ENCODE data around the gene EXOC6B.
"Not testable (repeated sequence)": the region's sequence is repeated elsewhere in the genome, so short reads cannot be mapped to it uniquely, and the experiment has no call there.

The EXOC6B gene

GRCh38 chr2:72678024-72678423 is 147.8 kb downstream of the EXOC6B start:
- no peak for DNase-seq (ENCODE audit: low spot score)

DNA sequence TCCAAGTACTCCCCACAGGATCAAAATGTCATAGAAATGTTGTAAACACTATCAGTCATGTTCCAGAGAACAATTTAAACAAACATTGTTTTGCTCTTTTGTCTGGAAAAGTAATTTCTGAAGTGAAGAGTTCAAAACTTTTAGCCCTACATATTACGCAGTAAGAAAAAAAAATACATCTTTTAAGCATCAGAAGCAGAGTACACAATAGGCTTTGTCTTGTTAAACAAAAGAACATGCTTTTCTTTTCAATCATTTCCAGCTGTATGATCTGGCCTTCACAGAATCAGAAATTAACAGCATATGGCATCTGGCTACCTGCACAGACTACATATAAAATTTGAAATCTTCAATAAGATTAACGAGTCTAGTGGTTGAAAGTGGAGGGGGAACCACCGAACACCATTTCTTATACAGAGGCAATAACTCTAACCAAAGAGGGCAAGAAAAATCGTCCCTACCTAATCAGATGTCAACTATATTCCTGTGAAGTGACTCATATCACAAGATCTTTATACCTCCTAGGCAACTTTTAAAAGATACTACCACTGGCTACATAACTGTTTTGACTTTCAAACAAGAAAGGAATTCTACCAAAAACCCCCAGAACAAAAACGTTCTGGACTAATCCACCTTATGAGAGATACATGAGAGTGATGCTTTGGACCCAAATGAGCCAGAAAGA is 149.3 kb downstream of the EXOC6B start:
- DNase-seq (ENCODE audit: low spot score), result no peak

DNA sequence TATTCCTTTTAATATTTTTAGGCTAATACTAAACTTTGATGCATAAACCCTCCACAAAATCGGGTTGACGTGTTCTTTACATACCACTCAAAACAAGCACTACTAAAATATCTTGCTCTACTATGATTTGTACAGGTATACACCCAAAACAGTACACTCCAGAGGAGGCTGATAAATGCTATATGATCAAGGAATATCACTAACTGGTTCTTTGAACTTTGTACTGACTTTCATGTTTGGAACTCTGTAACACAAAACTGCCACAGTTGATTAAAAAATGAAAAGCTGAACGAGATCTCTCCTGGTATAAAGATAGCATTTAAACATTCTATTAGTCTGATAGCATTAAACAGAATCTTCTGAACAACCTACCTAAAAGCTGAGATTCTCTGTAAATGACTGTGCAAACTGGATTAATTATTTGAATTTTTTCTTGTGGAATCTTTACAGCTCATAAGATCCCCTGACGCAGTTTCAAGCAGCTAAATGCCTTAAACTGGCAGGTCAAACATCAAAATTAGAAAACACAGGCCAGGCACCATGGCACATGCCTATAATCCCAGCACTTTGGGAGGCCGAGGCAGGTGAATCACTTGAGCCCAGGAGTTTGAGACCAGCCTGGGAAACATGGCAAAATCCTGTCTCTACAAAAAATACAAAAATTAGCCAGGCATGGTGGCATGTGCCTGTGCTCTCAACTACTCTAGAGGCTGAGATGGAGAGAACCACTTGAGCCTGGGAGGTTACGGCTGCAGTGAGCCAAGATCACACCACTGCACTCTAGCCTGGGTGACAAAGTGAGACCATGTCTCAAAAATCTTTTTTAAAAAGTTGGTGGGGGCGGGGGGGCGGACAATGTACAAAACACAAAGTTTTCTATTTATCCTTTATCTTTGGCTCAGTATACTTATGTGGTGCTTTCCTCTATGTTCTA is 150.6 kb downstream of the EXOC6B start:
- no peak for DNase-seq (ENCODE audit: low spot score)

DNA sequence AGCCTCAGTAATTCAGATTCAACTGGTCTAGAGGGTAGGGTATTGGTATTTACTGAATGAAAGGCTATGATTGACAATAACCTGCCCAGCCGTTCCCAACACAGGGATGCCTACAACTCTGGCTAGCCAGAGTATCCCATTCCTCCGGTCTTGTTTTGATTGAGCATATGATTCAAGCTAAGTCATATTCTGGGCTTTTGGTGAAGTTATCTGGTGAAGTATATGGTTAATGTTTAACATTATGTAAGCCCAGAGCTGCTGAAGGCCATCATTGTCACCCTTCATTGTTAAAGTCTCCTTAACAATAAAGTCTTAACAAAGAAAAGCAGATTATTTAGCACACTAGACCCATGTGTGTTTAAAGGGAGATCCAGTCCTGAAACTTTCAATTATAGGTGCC is 152.6 kb downstream of the EXOC6B start:
- DNase-seq (ENCODE audit: low spot score), result no peak

- DNase-seq (ENCODE audit: low spot score), result no peak
Observed at GRCh38 chr2:72669121-72669520, 156.7 kb downstream of the EXOC6B start.

DNA sequence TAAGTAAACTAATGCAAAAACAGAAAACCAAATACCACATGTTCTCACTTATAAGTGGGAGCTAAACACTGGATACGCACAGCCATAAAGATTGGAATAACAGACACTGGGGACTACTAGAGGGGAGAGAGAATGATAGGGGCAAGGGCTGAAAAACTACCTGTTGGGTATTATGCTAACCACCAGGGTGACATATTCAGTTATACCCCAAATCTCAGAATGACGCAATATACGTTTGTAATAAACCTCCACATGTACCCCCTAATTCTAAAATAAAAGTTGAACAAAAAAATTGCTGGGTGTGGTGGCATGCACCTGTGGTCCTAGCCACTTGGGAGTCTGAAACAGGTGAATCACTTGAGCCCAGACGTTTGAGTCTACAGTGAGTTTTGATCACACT is 157.2 kb downstream of the EXOC6B start:
- no peak for DNase-seq (ENCODE audit: low spot score)

DNA sequence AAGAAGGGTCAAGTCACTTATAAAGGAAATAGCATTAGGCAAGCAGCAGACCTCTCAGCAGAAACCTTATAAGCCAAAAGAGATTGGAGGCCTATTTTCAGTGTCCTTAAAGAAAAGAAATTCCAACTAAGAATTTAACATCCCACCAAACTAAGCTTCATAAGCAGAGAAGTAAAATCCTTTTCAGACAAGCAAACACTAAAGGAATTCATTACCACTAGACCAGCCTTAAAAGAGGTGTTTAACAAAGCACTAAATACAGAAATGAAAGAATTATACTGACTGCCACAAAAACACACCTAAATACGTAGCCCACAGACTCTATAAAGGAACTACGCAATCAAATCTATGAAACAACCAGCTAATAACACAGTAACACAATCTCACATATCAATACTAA is 160.4 kb downstream of the EXOC6B start:
- no peak for DNase-seq (ENCODE audit: low spot score)

DNA sequence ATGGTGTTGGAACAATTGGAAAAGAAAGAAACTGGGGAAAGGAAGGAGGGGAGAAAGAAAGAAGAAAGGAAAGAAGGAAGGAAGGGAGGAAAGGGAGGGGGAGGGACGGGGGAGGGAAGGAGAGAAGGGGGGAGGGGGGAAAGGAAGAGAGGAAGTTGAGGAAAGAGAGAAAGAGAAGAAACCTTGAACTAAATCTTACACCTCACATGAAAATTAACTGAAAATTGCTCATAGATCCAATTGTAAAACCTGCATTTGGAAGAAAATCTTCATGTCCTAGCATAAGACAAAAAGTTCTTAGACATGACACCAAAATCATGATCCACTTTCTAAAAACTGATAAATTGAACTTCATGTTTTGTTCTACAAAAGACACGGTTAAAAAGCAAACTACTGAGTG is 163.8 kb downstream of the EXOC6B start:
- DNase-seq (ENCODE audit: low spot score), result no peak

- no peak for DNase-seq (ENCODE audit: low spot score)
Observed at GRCh38 chr2:72649810-72650209, 176.0 kb downstream of the EXOC6B start.

- DNase-seq (ENCODE audit: low spot score), result not testable (repeated sequence)
Observed at GRCh38 chr2:72641221-72641620, 184.6 kb downstream of the EXOC6B start.

GRCh38 chr2:72638600-72639211 is 187.1 kb downstream of the EXOC6B start:
- no peak for DNase-seq (ENCODE audit: low spot score)

DNA sequence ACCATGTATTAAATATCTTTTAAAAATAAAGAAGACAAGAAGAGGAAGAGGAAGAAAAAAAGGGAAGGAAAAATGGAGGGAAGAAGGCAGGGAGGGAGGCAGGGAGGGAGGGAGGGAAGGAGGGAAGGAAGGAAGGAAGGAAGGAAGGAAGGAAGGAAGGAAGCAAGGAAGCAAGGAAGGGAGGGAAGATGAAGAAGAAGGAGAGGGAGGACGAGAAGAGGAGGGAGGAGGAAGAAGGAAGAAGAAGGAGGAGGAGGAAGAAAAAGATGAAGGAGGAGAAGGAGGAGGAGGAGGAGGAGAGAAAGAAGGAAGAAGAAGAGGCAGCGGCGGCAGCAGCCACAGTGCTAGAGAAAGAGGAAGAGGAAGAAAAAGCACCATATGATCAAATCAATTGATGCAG is 189.6 kb downstream of the EXOC6B start:
- no peak for DNase-seq (ENCODE audit: low spot score)

DNA sequence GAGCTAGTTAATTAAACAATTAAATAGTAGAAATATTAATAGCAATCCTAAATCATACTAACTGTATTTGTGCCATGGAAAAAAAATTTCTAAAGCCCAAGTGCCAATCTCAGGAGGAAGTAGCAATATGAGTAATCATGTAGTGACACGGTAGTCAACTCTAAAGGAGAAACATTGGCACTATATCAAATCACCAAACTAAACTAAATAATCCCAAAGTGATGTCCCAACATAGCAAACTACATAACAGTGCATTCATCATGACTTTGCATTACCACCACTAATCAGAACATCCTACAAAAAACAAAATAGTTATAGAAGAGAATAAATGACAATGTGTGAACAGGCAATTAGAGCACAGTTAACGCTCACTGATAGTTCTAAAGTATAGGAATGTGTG is 195.1 kb downstream of the EXOC6B start:
- no peak for DNase-seq (ENCODE audit: low spot score)

GRCh38 chr2:72629062-72629461 is 196.8 kb downstream of the EXOC6B start:
- DNase-seq (ENCODE audit: low spot score), result no peak

DNA sequence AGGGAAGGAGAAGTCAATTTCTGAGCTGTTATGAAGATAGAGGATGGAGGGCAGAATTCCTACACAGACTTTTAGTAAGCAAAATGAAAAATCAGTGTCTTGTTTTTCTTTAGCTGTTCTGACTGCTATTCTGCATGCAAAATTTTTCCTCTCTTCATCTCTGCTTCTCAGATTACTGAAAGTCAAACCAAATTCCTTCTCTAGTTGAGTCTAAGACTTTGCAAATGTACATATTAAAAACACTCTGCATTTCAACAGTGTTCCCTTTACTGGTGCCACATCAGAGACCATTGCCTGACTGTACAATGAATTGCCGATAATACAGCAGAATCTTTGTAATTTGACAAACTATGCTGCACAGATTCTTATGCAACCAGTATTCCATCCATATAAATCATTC is 198.8 kb downstream of the EXOC6B start:
- DNase-seq (ENCODE audit: low spot score), result no peak

DNA sequence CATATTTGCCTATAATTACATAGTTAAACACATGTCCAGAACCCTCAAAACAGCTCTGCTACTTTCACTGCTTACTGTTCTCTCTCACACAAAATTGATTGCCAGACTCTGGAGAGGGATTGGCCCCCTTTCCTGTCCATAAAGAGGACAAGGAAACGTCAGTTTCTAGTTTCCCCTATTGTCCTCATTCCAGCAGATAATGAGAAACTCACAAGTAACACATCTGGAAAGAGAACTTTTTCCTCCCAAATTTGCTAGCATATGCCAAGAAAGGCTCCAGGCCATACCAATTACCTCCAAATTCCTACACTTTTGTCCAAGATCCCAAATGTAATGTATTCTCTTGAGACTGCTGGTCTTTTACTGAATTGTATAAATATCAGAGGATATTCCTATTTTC is 200.5 kb downstream of the EXOC6B start:
- no peak for DNase-seq (ENCODE audit: low spot score)

- no peak for DNase-seq (ENCODE audit: low spot score)
Observed at GRCh38 chr2:72623481-72623880, 202.4 kb downstream of the EXOC6B start.

- DNase-seq (ENCODE audit: low spot score), result no peak
Observed at GRCh38 chr2:72619626-72620025, 206.2 kb downstream of the EXOC6B start.

GRCh38 chr2:72613931-72614330 is 211.9 kb downstream of the EXOC6B start:
- DNase-seq (ENCODE audit: low spot score), result no peak

GRCh38 chr2:72612614-72613160 is 213.1 kb downstream of the EXOC6B start:
- no peak for DNase-seq (ENCODE audit: low spot score)

GRCh38 chr2:72607189-72607588 is 218.6 kb downstream of the EXOC6B start:
- DNase-seq (ENCODE audit: low spot score), result no peak

DNA sequence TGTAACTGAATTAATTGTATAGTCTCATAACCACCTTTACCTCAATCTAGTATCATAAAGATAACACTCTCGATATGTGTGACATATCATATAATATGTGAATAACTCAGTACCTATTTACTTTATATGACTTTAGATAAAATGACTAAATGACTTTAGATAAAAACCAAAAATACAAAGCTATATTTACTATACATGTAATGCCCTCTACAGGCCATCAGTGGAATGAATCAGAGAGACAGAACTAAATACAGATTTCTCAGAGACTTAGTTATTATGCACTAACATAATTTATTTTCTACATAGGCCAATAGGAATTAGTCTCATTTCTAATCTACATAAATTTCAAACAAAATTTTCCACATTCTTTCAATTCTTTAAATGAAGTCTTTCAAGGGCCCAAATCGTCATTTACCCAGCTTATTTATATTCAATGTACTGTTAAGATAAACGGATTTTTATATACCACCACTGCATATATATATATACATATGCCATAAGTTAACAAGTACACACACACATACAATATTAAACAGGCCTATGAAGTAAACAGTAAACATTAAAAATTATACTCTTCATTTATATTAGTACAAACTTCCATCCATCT is 219.9 kb downstream of the EXOC6B start:
- DNase-seq (ENCODE audit: low spot score), result peak; percentile 2
